ENCODE results near the gene RILPL2.
"Not testable (repeated sequence)": the region's sequence is repeated elsewhere in the genome, so short reads cannot be mapped to it uniquely, and the experiment has no call there.

The RILPL2 gene

GRCh38 chr12:123449856-123450255 lies 13.4 kb upstream of the RILPL2 start:
- peak; percentile 45 for DNase-seq (ENCODE audit: low spot score)

DNA sequence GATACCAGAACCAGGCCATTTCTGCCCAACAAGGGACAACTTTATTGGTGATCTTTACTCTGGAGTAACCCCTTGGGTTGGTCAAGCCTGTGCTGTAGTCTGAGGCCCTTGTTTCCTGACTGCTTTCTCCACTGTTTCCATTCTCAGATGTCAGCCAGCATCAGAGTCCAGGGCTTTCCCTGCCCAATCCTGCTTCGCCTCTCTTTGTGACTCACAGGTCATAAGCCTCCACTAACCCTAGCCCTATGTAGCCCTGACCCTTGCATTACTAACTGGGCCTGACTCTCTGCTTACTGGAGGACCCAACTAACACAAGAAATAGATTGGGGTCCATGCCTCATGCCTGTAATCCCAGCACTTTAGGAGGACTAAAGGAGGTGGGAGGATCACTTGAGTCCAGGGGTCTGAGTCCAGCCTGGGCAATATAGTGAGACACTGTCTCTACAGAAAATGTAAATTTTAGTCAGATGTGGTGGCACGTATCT lies 12.8 kb upstream of the RILPL2 start:
- peak; percentile 44 for DNase-seq (ENCODE audit: low spot score)

- DNase-seq (ENCODE audit: low spot score): no peak
Observed at GRCh38 chr12:123446333-123446713, 9.8 kb upstream of the RILPL2 start.

GRCh38 chr12:123445388-123446332 lies 9.2 kb upstream of the RILPL2 start:
- DNase-seq (ENCODE audit: low spot score): no peak

DNA sequence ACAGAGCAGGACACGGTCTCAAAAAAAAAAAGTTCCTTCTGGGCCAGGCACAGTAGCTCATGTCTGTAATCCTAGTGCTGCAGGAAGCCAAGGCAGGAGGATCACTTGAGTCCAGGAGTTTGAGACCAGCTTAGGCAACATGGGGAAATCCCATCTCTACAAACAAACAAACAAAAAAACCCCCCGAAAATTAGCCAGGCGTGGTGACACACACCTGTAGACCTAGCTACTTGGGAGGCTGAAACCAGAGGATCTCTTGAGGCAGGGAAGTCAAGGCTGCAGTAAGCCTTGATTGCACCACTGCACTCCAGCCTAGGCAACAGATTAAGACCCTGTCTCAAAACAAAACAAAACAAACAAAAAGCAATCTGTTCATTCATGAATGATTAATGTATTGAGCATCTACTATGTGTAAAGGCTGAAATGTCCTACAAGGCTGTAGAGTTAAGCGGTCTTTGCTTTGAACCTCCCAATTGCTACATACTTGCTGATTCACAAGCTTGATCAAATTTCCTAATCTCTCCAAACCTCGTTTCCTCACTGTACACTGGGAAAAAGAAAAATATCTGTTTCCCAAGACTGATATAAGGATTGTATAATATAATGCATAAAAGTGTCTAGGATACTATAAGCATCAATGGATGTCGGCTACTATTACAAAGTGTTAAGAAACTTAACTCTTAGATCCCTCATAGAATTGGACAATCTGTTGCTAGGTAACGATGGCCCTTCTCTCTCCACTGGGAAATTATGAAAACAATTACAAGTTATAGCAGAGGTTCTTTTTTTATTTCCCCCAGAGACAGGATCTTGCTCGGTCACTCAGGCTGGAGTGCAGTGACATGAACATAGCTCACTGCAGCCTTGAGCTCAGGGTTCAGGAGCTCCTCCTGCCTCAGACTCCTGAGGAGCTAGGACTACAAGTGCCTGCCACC lies 7.9 kb upstream of the RILPL2 start:
- no peak for DNase-seq (ENCODE audit: low spot score)

- DNase-seq (ENCODE audit: low spot score): no peak
Observed at GRCh38 chr12:123442774-123443173, 6.3 kb upstream of the RILPL2 start.

- no peak for DNase-seq (ENCODE audit: low spot score)
Observed at GRCh38 chr12:123441523-123442164, 5.2 kb upstream of the RILPL2 start.

GRCh38 chr12:123435636-123436016 lies 858 bp downstream of the RILPL2 start:
- no peak for DNase-seq (ENCODE audit: low spot score)

GRCh38 chr12:123433615-123434014 lies 2.9 kb downstream of the RILPL2 start:
- no peak for DNase-seq (ENCODE audit: low spot score)

GRCh38 chr12:123431951-123432817 lies 4.3 kb downstream of the RILPL2 start:
- not testable (repeated sequence) for DNase-seq (ENCODE audit: low spot score)

DNA sequence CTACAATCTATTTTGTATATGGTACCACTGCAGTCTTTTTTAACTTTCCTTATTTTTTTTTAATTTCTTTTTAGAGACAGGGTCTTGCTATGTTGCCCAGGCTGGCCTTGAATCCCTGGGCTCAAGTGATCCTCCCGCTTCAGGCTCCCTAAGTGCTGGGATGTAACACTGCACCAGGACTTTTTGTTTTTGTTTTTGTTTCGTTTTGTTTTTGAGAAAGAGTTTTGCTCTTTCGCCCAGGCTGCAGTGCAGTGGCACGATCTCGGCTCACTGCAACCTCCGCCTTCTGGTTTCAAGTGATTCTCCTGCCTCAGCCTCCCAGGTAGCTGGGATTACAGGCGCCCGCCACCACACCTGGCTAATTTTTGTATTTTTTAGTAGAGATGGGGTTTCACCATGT lies 7.4 kb downstream of the RILPL2 start:
- DNase-seq (ENCODE audit: low spot score): not testable (repeated sequence)

DNA sequence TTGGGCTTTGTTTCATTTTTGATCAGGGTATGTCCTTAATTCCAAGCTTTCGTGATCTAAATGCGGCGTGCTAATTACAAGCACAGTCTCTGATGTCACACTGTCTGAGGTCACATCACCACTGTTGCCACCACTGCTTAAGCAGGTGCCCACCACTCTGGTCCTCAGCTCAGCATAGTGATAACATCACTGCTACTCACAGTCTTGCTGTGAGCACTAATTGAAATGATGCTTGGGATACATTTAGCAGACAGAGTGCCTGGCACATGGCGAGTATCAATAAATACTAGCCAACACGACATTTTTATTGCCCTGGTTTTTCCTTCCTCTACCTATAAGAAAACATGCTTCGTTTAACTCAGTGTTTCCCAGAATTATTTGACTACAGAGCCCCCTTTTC lies 7.9 kb downstream of the RILPL2 start:
- DNase-seq (ENCODE audit: low spot score): no peak

DNA sequence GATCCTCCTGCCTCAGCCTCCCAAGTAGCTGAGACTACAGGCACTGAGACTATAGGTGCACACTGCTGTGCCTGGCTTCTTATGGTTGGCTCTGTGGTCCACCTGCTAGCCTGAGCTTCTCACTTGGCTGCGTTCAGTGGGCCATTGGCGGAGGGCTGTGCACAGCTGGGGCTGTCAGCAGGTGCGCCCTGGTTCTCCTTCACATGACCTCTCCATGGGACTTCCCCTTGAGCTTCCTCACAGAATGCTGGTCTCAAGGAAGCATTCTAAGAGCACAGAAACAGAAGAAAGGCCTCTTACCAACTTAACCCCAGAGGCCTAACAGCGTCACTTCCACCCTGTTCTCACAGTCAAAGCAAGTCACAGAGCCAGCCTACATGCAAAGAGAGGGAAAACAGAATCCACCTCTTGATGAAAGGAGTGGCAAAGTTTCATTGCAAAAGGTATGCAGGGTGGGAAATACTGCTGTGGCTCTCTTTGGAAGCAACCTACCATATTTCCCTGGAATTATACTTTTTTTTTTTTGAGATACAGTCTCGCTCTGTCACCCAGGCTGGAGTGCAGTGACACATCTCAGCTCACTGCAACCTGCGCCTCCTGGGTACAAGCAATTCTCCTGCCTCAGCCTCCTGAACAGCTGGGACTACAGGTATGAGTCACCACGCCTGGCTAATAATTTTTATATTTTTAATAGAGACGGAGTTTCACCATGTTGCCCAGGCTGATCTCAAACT lies 9.3 kb downstream of the RILPL2 start:
- DNase-seq (ENCODE audit: low spot score): no peak

GRCh38 chr12:123421314-123421713 lies 15.2 kb downstream of the RILPL2 start:
- DNase-seq (ENCODE audit: low spot score): no peak

DNA sequence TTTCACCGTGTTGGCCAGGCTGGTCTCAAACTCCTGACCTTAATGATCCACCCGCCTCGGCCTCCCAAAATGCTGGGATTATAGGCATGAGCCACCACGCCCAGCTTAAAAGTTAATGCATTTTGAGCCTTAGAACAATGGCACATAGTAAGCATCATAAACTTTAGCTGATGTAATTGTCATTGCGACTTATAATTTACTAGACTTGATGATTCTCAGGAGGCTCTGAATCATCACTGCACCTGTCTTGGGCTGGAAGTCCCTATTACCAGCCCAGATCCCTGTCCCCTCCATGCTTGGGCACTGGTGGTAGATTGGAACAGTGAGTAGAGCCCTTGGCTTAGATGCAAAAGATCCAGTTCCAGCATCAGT lies 26.5 kb downstream of the RILPL2 start:
- no peak for DNase-seq (ENCODE audit: low spot score)

- not testable (repeated sequence) for DNase-seq (ENCODE audit: low spot score)
Observed at GRCh38 chr12:123409284-123410040, 27.0 kb downstream of the RILPL2 start.

GRCh38 chr12:123408619-123409018 lies 27.9 kb downstream of the RILPL2 start:
- DNase-seq (ENCODE audit: low spot score): not testable (repeated sequence)

GRCh38 chr12:123407934-123408333 lies 28.6 kb downstream of the RILPL2 start:
- DNase-seq (ENCODE audit: low spot score): not testable (repeated sequence)

GRCh38 chr12:123407269-123407668 lies 29.2 kb downstream of the RILPL2 start:
- DNase-seq (ENCODE audit: low spot score): not testable (repeated sequence)

GRCh38 chr12:123404581-123404980 lies 31.9 kb downstream of the RILPL2 start:
- DNase-seq (ENCODE audit: low spot score): no peak

Measured in RKO (cell line).